Mesenchymal stem cell (in vitro differentiated cells and primary cell): ENCODE data around the gene NCBP2L.
"Not testable (repeated sequence)": the region's sequence is repeated elsewhere in the genome, so short reads cannot be mapped to it uniquely, and the experiment has no call there.

Source experiments
- DNase-seq: peaks from one replicate; pipeline ENCODE4 v3.0.0-alpha.2; 2013
- H2AFZ ChIP-seq: one replicate; pipeline ENCODE4 v1.6.1; 2013; ENCODE audit warnings: low read depth, mild to moderate bottlenecking, control low read depth, inconsistent platforms, low read length, moderate library complexity
- H2AK5ac ChIP-seq: 2 replicates; pipeline ENCODE4 v1.6.1; 2013; ENCODE audit warnings: low read length, moderate library complexity, mild to moderate bottlenecking, inconsistent platforms; ENCODE audit not compliant: severe bottlenecking
- H2BK120ac ChIP-seq: one replicate; pipeline ENCODE4 v1.6.1; 2013; ENCODE audit warnings: low read depth, mild to moderate bottlenecking, inconsistent platforms, low read length, moderate library complexity
- H2BK12ac ChIP-seq, 2 experiments: one replicate each; pipeline ENCODE4 v1.6.1; 2013; ENCODE audit warnings: inconsistent platforms in 2 of 2, low read length in 2 of 2, mild to moderate bottlenecking in 2 of 2, moderate library complexity in 2 of 2, control low read depth in 1 of 2
- H2BK15ac ChIP-seq: one replicate; pipeline ENCODE4 v1.6.1; 2013; ENCODE audit warnings: mild to moderate bottlenecking, low read depth, inconsistent platforms; ENCODE audit not compliant: poor library complexity, severe bottlenecking
- H2BK5ac ChIP-seq: 2 replicates; pipeline ENCODE4 v1.6.1; 2013; ENCODE audit warnings: low read depth, mild to moderate bottlenecking, low read length, control low read depth, inconsistent platforms; ENCODE audit not compliant: poor library complexity, severe bottlenecking
- H3K14ac ChIP-seq, 2 experiments: one replicate each; pipeline ENCODE4 v1.6.1; 2013; ENCODE audit warnings: inconsistent platforms in 2 of 2, low read length in 2 of 2, control low read depth in 1 of 2, mild to moderate bottlenecking in 1 of 2, moderate library complexity in 1 of 2
- H3K18ac ChIP-seq, 2 experiments: one replicate each; pipeline ENCODE4 v1.6.1; 2013; ENCODE audit warnings: inconsistent platforms in 2 of 2, low read length in 2 of 2, control low read depth in 1 of 2, low read depth in 1 of 2, mild to moderate bottlenecking in 1 of 2
- H3K23ac ChIP-seq, 2 experiments: one replicate each; pipeline ENCODE4 v1.6.1; 2013; ENCODE audit warnings: inconsistent platforms in 2 of 2, low read length in 2 of 2, mild to moderate bottlenecking in 2 of 2, moderate library complexity in 2 of 2, control low read depth in 1 of 2
- H3K27ac ChIP-seq: 2 replicates; pipeline ENCODE4 v1.5.1; 2013; ENCODE audit warnings: mild to moderate bottlenecking, moderate library complexity, low read length, control low read depth, inconsistent platforms; ENCODE audit not compliant: poor library complexity, severe bottlenecking
- H3K27me3 ChIP-seq, 2 experiments: 2 replicates each; pipeline versions ENCODE4 v1.6.1 to v1.7.0; 2013; ENCODE audit warnings: low read length in 2 of 2, mild to moderate bottlenecking in 2 of 2, moderate library complexity in 2 of 2, control low read depth in 1 of 2, inconsistent platforms in 1 of 2; ENCODE audit not compliant: control insufficient read depth in 1 of 2, insufficient read depth in 1 of 2
- H3K36me3 ChIP-seq, 2 experiments: 2 replicates each; pipeline versions ENCODE4 v1.6.1 to v1.7.0; 2013; ENCODE audit warnings: low read length in 2 of 2, control low read depth in 1 of 2, inconsistent platforms in 1 of 2, low read depth in 1 of 2, mild to moderate bottlenecking in 1 of 2; ENCODE audit not compliant: insufficient read depth in 2 of 2, control insufficient read depth in 1 of 2
- H3K4ac ChIP-seq, 2 experiments: one replicate each; pipeline ENCODE4 v1.6.1; 2013; ENCODE audit warnings: inconsistent platforms in 2 of 2, low read length in 2 of 2, mild to moderate bottlenecking in 2 of 2, moderate library complexity in 2 of 2, control low read depth in 1 of 2, low read depth in 1 of 2
- H3K4me1 ChIP-seq: 2 replicates; pipeline ENCODE4 v1.6.1; 2013; ENCODE audit warnings: low read depth, low read length, control low read depth; ENCODE audit not compliant: control insufficient read depth, insufficient read depth
- H3K4me2 ChIP-seq: 2 replicates; pipeline ENCODE4 v1.6.1; 2013; ENCODE audit warnings: low read length, mild to moderate bottlenecking, inconsistent platforms; ENCODE audit not compliant: poor library complexity, severe bottlenecking
- H3K4me3 ChIP-seq, 2 experiments: 2 replicates each; pipeline versions ENCODE4 v1.5.1 to v1.7.0; 2013; ENCODE audit warnings: low read length in 2 of 2, mild to moderate bottlenecking in 2 of 2, control low read depth in 1 of 2, low read depth in 1 of 2; ENCODE audit not compliant: insufficient read depth in 1 of 2
- H3K79me1 ChIP-seq: replicated peaks from 2 replicates; pipeline ENCODE4 v1.6.1; 2013; ENCODE audit warnings: mild to moderate bottlenecking, control low read depth, low read length, inconsistent platforms; ENCODE audit not compliant: poor library complexity, severe bottlenecking
- H3K9ac ChIP-seq: 2 replicates; pipeline ENCODE4 v1.7.0; 2013; ENCODE audit warnings: mild to moderate bottlenecking, low read length, moderate library complexity
- H3K9me3 ChIP-seq: 2 replicates; pipeline ENCODE4 v1.7.0; 2013; ENCODE audit warnings: mild to moderate bottlenecking, low read length; ENCODE audit not compliant: control insufficient read depth
- H4K8ac ChIP-seq: one replicate; pipeline ENCODE4 v1.6.1; 2013; ENCODE audit warnings: inconsistent platforms, mild to moderate bottlenecking, low read length, moderate library complexity
- H4K91ac ChIP-seq: one replicate; pipeline ENCODE4 v1.6.1; 2013; ENCODE audit warnings: mild to moderate bottlenecking, low read length, inconsistent platforms
- WGBS: methylation state at CpG from one replicate; pipeline ENCODE4 v1.1.7; 2013; ENCODE audit warnings: mixed read lengths; 5-methylcytosine and 5-hydroxymethylcytosine counted together

The NCBP2L gene

DNA sequence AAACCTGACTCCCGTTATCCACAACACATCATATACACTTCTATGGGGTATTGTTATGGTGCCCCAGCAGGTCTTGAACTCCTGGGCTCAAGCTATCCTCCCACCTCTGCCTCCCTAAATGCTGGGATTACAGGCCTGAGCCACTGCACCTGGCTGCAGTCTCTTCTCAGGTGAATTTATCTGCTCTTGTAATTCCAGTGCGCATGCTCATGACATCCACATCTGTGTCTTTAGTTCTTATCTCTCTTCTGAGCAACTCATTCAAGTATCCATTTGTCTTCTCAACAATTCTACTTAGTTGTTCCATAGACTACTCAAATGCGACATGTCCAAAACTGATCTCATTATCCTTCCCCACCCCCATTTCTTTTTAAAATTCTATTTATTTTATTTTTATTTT lies 27.6 kb downstream of the NCBP2L start:
- Histone ChIP-seq H3K9me3 (peaks cover 4% of the 10 kb centered on the region), H3K9ac (no peak overlapping the region), H2AFZ (no peak overlapping the region), H3K4me3 (no peak overlapping the region), H3K4me2 (no peak overlapping the region), H3K14ac (no peak overlapping the region), H3K18ac (no peak overlapping the region), H2AK5ac (no peak overlapping the region), H3K36me3 (no peaks in the 10 kb centered on the region), H3K4ac (no peak overlapping the region), H2BK5ac (no peak overlapping the region), H2BK120ac (no peak overlapping the region), H2BK12ac (no peak overlapping the region), H3K23ac (no peak overlapping the region), H3K27ac (no peak overlapping the region), H3K4me1 (no peaks in the 10 kb centered on the region), H2BK15ac (no peak overlapping the region), H3K27me3 (peaks cover 0 to 16% of the 10 kb centered on the region in 2 experiments), H4K8ac (no peak overlapping the region), H3K79me1 (no peaks in the 10 kb centered on the region), H4K91ac (no peak overlapping the region)
- 63% methylated on average over 2 of the region's 3 CpGs for WGBS
- DNase-seq: no peak

DNA sequence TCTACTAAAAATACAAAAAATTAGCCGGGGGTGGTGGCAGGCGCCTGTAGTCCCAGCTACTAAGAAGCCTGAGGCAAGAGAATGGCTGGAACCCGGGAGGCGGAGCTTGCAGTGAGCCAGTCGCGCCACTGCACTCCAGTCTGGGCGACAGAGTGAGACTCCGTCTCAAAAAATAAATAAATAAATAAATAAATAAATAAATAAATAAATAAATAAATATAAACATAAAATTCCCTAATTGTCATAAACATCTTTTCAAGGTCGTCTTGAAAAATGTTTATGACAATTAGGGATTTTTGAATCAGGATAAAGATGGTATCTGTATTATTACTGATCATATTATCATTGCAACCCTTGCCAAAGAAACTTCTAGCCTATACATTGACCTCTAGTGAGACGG lies 32.5 kb downstream of the NCBP2L start:
- not testable (repeated sequence) for H3K36me3 ChIP-seq, H3K18ac ChIP-seq, H4K8ac ChIP-seq, H3K23ac ChIP-seq, H3K14ac ChIP-seq, H3K79me1 ChIP-seq, H3K27ac ChIP-seq, H4K91ac ChIP-seq, H2BK120ac ChIP-seq, H3K4me1 ChIP-seq, H3K9me3 ChIP-seq, H2BK12ac ChIP-seq, DNase-seq, H3K4ac ChIP-seq, H3K4me2 ChIP-seq, H2BK5ac ChIP-seq, H2AFZ ChIP-seq, H2BK15ac ChIP-seq, H3K4me3 ChIP-seq, H3K9ac ChIP-seq, H2AK5ac ChIP-seq
- WGBS: 90% methylated on average over 3 of the region's 10 CpGs
- peaks cover 0 to 28% of the 10 kb centered on the region in 2 experiments for H3K27me3 ChIP-seq

- Histone ChIP-seq H2BK5ac (no peak overlapping the region), H3K4me1 (no peaks in the 10 kb centered on the region), H3K4ac (no peak overlapping the region), H2BK15ac (no peak overlapping the region), H2AFZ (no peak overlapping the region), H3K79me1 (no peaks in the 10 kb centered on the region), H3K23ac (no peak overlapping the region), H4K91ac (no peak overlapping the region), H2BK120ac (no peak overlapping the region), H4K8ac (no peak overlapping the region), H3K27ac (no peak overlapping the region), H3K4me2 (no peak overlapping the region), H3K14ac (no peak overlapping the region), H3K27me3 (peaks cover 0 to 23% of the 10 kb centered on the region in 2 experiments), H3K9ac (no peak overlapping the region), H2BK12ac (no peak overlapping the region), H2AK5ac (no peak overlapping the region), H3K4me3 (no peak overlapping the region), H3K18ac (no peak overlapping the region), H3K9me3 (peaks cover 31% of the 10 kb centered on the region), H3K36me3 (no peaks in the 10 kb centered on the region)
- no peak for DNase-seq
These were observed 41.5 kb downstream of the NCBP2L start for GRCh38 chrX:107818900-107819521.

- Histone ChIP-seq H3K4me3 (no peak overlapping the region), H4K91ac (no peak overlapping the region), H2BK15ac (no peak overlapping the region), H3K4me1 (no peaks in the 10 kb centered on the region), H2AFZ (no peak overlapping the region), H3K36me3 (no peaks in the 10 kb centered on the region), H2BK5ac (no peak overlapping the region), H3K14ac (no peak overlapping the region), H3K27me3 (peaks cover 0 to 9% of the 10 kb centered on the region in 2 experiments), H3K27ac (no peak overlapping the region), H4K8ac (no peak overlapping the region), H3K18ac (no peak overlapping the region), H3K9ac (no peak overlapping the region), H3K4ac (no peak overlapping the region), H3K4me2 (no peak overlapping the region), H3K79me1 (no peaks in the 10 kb centered on the region), H2AK5ac (no peak overlapping the region), H3K23ac (no peak overlapping the region), H2BK12ac (no peak overlapping the region), H3K9me3 (peaks cover 20% of the 10 kb centered on the region), H2BK120ac (no peak overlapping the region)
- WGBS: no CpG with 5 or more reads among the region's 2 CpGs
- DNase-seq: no peak
These were observed 45.5 kb downstream of the NCBP2L start for GRCh38 chrX:107823042-107823441.
